ENCODE results near the gene CENPI. TPM values are rescaled to one million over a fixed set of nuclear protein-coding genes. Genes with fewer than 3 reads are reported as not detected.
"Not testable (repeated sequence)": the region's sequence is repeated elsewhere in the genome, so short reads cannot be mapped to it uniquely, and the experiment has no call there.

Gene CENPI, protein sequence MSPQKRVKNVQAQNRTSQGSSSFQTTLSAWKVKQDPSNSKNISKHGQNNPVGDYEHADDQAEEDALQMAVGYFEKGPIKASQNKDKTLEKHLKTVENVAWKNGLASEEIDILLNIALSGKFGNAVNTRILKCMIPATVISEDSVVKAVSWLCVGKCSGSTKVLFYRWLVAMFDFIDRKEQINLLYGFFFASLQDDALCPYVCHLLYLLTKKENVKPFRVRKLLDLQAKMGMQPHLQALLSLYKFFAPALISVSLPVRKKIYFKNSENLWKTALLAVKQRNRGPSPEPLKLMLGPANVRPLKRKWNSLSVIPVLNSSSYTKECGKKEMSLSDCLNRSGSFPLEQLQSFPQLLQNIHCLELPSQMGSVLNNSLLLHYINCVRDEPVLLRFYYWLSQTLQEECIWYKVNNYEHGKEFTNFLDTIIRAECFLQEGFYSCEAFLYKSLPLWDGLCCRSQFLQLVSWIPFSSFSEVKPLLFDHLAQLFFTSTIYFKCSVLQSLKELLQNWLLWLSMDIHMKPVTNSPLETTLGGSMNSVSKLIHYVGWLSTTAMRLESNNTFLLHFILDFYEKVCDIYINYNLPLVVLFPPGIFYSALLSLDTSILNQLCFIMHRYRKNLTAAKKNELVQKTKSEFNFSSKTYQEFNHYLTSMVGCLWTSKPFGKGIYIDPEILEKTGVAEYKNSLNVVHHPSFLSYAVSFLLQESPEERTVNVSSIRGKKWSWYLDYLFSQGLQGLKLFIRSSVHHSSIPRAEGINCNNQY
- 0.40 TPM for total RNA-seq

GRCh38 chrX:101097546-101098453 lies at the start of gene CENPI:
Gene CENPI, plus strand, starts transcription at chrX:101098204. Its CDS starts 2,867 bp downstream, at chrX:101101071.
- DNase-seq (ENCODE audit: low spot score) (peak; percentile 94), ATAC-seq (peak; percentile 98)

GRCh38 chrX:101051153-101051548 lies 46.9 kb upstream of the CENPI start:
- peak; percentile 45 for ATAC-seq
- DNase-seq (ENCODE audit: low spot score), result no peak

GRCh38 chrX:101051549-101052302 lies 46.3 kb upstream of the CENPI start, which contains the start of gene TRMT2B:
Gene TRMT2B, minus strand, starts transcription at chrX:101052111. Its CDS starts 9,822 bp downstream, at chrX:101042289.
- ATAC-seq (peak; percentile 95), DNase-seq (ENCODE audit: low spot score) (peak; percentile 74)

GRCh38 chrX:101056551-101056950 lies 41.5 kb upstream of the CENPI start:
- DNase-seq (ENCODE audit: low spot score); ATAC-seq: not testable (repeated sequence)

DNA sequence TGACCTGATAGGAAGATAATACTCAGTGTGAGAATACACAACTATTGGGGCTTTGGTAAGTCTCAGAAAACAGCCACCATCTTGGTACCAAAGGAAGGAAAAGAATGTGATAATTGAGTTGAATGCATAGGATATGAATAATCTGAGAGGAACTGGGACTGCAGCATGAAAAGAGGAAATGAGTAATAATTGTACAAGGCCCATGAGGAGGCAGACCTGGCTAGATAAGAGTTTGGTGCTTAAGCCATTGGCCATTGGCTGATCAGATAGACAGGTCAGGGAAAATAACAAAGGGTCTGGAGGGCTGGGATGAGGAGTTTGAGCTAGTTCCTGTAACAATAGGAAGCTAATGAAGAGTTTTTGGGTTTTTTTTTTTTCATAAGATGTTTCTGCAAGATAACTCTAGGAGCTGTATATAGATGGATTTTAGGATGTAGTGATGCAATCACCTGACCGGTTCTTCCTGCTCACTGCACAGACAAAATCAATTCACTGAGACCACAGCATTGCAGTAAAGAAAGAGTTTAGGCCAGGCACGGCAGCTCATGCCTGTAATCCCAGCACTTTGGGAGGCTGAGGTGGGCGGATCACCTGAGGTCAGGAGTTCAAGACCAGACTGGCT lies 40.8 kb upstream of the CENPI start:
- no peak for DNase-seq (ENCODE audit: low spot score)
- ATAC-seq, result no peak

- DNase-seq (ENCODE audit: low spot score) (no peak), ATAC-seq (no peak)
Observed at GRCh38 chrX:101062176-101062575, 35.8 kb upstream of the CENPI start.

DNA sequence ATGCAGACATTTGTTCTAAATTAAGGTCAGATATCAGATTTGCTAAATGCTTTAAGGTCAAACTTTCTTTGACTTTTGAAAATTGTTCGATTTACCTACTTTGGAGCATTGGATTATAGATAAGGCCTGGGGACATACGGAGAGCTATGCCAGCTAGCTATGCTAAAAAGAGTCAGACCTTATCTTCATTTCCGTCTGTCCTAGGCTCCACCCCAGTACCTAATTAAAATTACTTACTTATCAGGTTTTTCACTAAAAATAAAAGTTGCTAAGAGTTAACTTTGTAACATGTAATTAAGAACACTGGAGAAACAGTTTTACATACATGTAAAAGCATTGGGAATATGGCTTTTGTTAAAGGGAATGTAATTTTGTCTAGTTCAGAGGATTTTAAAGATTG lies 26.4 kb upstream of the CENPI start:
- DNase-seq (ENCODE audit: low spot score) (no peak), ATAC-seq (no peak)

- DNase-seq (ENCODE audit: low spot score) (no peak), ATAC-seq (no peak)
Observed at GRCh38 chrX:101078716-101079598, 19.0 kb upstream of the CENPI start, which contains the start of gene TMEM35A. Gene TMEM35A, plus strand, starts transcription at chrX:101078879. Its CDS starts 124 bp downstream, at chrX:101079003.

DNA sequence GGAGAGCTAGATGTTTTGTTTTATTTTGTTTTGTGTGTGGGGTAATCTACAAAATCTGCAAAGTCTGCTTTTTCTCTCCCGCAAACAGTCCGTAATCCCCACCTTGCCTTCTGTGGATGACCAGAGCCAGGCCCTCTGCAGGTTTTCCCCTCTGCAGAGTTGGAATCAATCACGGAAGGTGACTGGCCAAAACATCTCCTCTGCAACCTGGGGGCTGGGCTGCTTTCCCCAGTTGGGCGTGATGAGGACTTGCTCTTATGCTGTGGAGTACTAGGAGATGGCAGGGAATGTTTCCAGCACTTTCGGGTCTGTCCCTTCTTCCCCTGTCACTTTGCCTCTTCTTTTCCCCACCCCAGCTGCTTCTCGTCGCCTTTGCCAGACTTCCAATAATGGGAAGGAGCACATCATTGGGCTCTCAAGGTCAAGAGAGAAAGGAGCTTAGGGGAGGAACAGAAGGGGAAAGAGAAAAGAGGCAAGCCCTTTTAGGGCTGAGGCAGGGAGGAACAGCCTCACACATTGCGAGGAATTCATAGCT lies 18.2 kb upstream of the CENPI start:
- DNase-seq (ENCODE audit: low spot score) (no peak), ATAC-seq (no peak)

DNA sequence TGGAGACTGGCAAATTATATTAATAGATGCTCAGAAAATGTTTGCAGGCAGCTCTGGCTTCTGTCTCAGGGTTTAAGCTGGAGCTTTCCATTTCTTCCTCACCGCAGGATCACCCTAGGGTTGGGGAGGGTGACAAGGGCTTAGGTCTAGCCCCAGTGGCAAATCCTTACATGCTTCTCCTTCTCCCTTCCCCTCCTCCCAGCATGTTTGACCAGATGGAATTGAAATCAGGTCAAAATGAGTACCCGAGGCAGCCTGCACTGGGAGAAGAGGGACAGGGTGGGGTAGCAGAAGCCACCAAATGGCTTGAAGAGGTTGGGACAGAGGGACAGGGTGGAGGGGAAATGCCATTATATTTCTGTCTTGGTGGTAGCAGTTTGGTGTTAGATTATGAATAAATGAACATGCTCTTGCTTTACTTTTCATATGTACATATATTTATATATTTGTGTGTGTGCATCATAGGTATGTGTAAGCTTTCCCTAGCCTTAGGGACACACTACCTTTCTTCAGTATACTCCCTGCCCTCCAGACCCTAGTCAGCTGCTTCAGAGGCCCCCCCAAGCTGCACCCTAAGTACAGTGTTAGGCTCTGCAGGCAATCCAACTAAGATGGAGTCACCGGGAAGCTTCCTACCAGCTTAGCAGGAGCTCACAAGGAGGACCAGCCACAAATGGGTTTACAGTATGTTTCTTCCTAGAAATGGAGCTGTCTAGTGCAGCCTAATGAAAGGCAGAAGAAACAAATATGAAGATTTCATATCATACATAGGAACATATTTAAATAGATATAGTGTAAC lies 17.5 kb upstream of the CENPI start:
- DNase-seq (ENCODE audit: low spot score) (no peak), ATAC-seq (no peak)

- no peak for ATAC-seq
Observed at GRCh38 chrX:101081231-101081630, 16.8 kb upstream of the CENPI start.

DNA sequence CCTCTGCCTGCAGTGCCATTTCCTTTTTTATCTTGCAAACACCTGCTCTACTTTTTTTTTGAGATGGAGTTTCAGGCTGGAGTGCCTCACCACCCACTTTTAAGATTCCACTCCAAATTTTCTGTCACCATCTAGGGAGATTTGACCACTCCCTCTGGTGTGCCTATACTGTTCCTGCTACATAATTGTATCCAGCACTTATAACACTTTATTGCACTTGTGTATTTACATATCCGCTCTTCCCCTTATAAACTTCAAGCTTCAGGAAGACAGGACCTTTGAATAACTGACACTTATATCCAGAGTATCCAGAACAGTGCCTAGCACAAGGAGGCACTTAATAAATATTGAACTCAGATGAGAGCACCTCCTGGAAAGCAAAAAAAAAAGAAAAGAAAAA lies 6.2 kb upstream of the CENPI start:
- ATAC-seq (no peak), DNase-seq (ENCODE audit: low spot score) (no peak)

More at GRCh38 chrX:101081231-101081630, 16.8 kb upstream of the CENPI start:
- DNase-seq (ENCODE audit: low spot score), result no peak

- ATAC-seq (no peak), DNase-seq (ENCODE audit: low spot score) (no peak)
Observed at GRCh38 chrX:101108284-101108683, 10.3 kb downstream of the CENPI start.

- DNase-seq (ENCODE audit: low spot score), result no peak
- ATAC-seq, result no peak
Observed at GRCh38 chrX:101117701-101118100, 19.7 kb downstream of the CENPI start.

DNA sequence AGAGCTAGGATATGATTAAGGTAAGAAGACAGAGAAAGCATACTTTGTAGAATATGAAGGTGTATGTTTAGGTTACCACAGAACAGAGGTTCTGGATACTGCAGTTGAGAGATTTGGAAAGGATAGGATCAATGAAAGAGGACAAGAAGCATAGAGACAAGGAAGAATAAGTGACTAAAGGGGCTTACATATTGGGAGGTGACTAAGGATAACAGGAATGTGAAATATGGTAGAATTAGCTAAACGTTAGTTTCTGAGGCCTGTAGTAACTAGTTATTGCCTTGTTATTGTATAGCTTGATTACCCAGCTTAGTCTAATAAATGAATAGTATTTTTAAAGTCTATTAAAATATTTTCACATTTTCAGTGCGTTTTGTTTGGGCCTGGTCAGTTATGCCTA lies 38.2 kb downstream of the CENPI start:
- ATAC-seq, result no peak

More for the DNA sequence above, 38.2 kb downstream of the CENPI start:
- no peak for DNase-seq (ENCODE audit: low spot score)

Data from left lobe of liver (tissue), 2 donors.